IMR-90 (cell line): ENCODE measurements around the gene YPEL2. TPM values are rescaled to one million over a fixed set of nuclear protein-coding genes. Genes with fewer than 3 reads are reported as not detected.
A peak's percentile ranks its signal among the peaks of the same experiment; 100 is the strongest.

Source experiments
- ATAC-seq: fragments of 200-7000 bp; cut with Tn5 transposase; 2 replicates; pipeline ENCODE4 v1.9.1; 2020; ENCODE audit warnings: low read depth, mild to moderate bottlenecking, moderate library complexity
- BruUV-seq: library from RNA; stranded (reverse); fragments of 400-500 nt; replicated peaks from 2 replicates; lab custom pipeline; 2021; lab: Mats Ljungman, UMichigan
- CTCF ChIA-PET: fragments of 300-600 bp; formaldehyde crosslinking; extraction: SDS; loops from one replicate; lab custom pipeline; 2021; ENCODE audit warnings: antibody characterized with exemption; lab: Yijun Ruan, JAX
- POLR2A ChIA-PET: fragments of 300-600 bp; sonication (Branson Sonifier 250); formaldehyde crosslinking; loops from one replicate; lab custom pipeline; 2022; ENCODE audit warnings: antibody characterized with exemption; ENCODE audit not compliant: unreplicated experiment; lab: Charles Lee
- DNase-seq: peaks from one replicate; pipeline ENCODE4 v3.0.0; 2013
- H2AFZ ChIP-seq: replicated peaks from 2 replicates; pipeline ENCODE3; 2013; ENCODE audit warnings: low read length, mild to moderate bottlenecking; ENCODE audit not compliant: poor library complexity
- H2AK5ac ChIP-seq: 2 replicates; pipeline ENCODE4 v1.6.1; 2013; ENCODE audit warnings: low read depth, low read length, inconsistent platforms
- H2AK9ac ChIP-seq: replicated peaks from 2 replicates; pipeline ENCODE3; 2013; ENCODE audit warnings: mild to moderate bottlenecking, low read depth, low read length, moderate library complexity; ENCODE audit not compliant: poor library complexity
- H2BK120ac ChIP-seq: 2 replicates; pipeline ENCODE4 v1.6.1; 2013; ENCODE audit warnings: low read depth, low read length, inconsistent platforms
- H2BK15ac ChIP-seq: 3 replicates; pipeline ENCODE4 v1.6.1; 2013; ENCODE audit warnings: low read depth, low read length, inconsistent platforms
- H2BK20ac ChIP-seq: 2 replicates; pipeline ENCODE4 v1.6.1; 2013; ENCODE audit warnings: low read depth, mild to moderate bottlenecking, inconsistent platforms, low read length, moderate library complexity
- H2BK5ac ChIP-seq: 2 replicates; pipeline ENCODE4 v1.6.1; 2013; ENCODE audit warnings: mild to moderate bottlenecking, low read depth, low read length, inconsistent platforms; ENCODE audit not compliant: poor library complexity, severe bottlenecking
- H3K14ac ChIP-seq: replicated peaks from 2 replicates; pipeline ENCODE4 v1.6.1; 2013; ENCODE audit warnings: low read depth, low read length, inconsistent platforms
- H3K18ac ChIP-seq: 2 replicates; pipeline ENCODE4 v1.6.1; 2013; ENCODE audit warnings: low read depth, low read length, control low read depth
- H3K23ac ChIP-seq: 2 replicates; pipeline ENCODE4 v1.6.1; 2013; ENCODE audit warnings: low read depth, low read length, inconsistent platforms
- H3K27ac ChIP-seq: 2 replicates; pipeline ENCODE4 v1.5.1; 2013; ENCODE audit warnings: mild to moderate bottlenecking, control low read depth, low read length; ENCODE audit not compliant: insufficient read depth
- H3K27me3 ChIP-seq: 2 replicates; pipeline ENCODE4 v1.6.1; 2013; ENCODE audit warnings: low read length; ENCODE audit not compliant: control insufficient read depth, insufficient read depth
- H3K36me3 ChIP-seq: 2 replicates; pipeline ENCODE4 v1.6.1; 2013; ENCODE audit warnings: low read length, mixed read lengths; ENCODE audit not compliant: control insufficient read depth, insufficient read depth
- H3K4ac ChIP-seq: 2 replicates; pipeline ENCODE4 v1.6.1; 2013; ENCODE audit warnings: low read depth, low read length, inconsistent platforms
- H3K4me1 ChIP-seq: 2 replicates; pipeline ENCODE4 v1.6.1; 2013; ENCODE audit warnings: low read length, mixed read lengths; ENCODE audit not compliant: control insufficient read depth, insufficient read depth
- H3K4me2 ChIP-seq: 2 replicates; pipeline ENCODE4 v1.6.1; 2013; ENCODE audit warnings: low read depth, mild to moderate bottlenecking, control low read depth, low read length, moderate library complexity
- H3K4me3 ChIP-seq: 2 replicates; pipeline ENCODE4 v1.5.1; 2013; ENCODE audit warnings: low read depth, mild to moderate bottlenecking, control low read depth, low read length, moderate library complexity; ENCODE audit not compliant: insufficient read depth
- H3K56ac ChIP-seq: 2 replicates; pipeline ENCODE4 v1.6.1; 2013; ENCODE audit warnings: low read length, inconsistent platforms; ENCODE audit not compliant: insufficient read depth; ENCODE audit errors: extremely low read depth
- H3K79me1 ChIP-seq, 2 experiments: 2 replicates each; pipeline ENCODE4 v1.6.1; 2013; ENCODE audit warnings: low read length in 2 of 2, inconsistent platforms in 1 of 2, low read depth in 1 of 2
- H3K9ac ChIP-seq: 2 replicates; pipeline ENCODE4 v1.6.1; 2013; ENCODE audit warnings: low read depth, low read length, control low read depth
- H3K9me1 ChIP-seq: 2 replicates; pipeline ENCODE4 v1.6.1; 2013; ENCODE audit warnings: low read length, inconsistent platforms; ENCODE audit not compliant: insufficient read depth
- H3K9me3 ChIP-seq: 2 replicates; pipeline ENCODE4 v1.6.1; 2013; ENCODE audit warnings: low read length; ENCODE audit not compliant: control insufficient read depth, insufficient read depth
- H4K20me1 ChIP-seq: 2 replicates; pipeline ENCODE4 v1.6.1; 2013; ENCODE audit warnings: low read length, inconsistent platforms; ENCODE audit not compliant: insufficient read depth
- H4K5ac ChIP-seq: 2 replicates; pipeline ENCODE4 v1.6.1; 2013; ENCODE audit warnings: mild to moderate bottlenecking, low read depth, low read length, control low read depth
- H4K8ac ChIP-seq, 2 experiments: 2 replicates each; pipeline ENCODE4 v1.6.1; 2013; ENCODE audit warnings: low read depth in 2 of 2, low read length in 2 of 2, control low read depth in 1 of 2, inconsistent platforms in 1 of 2
- H4K91ac ChIP-seq: 2 replicates; pipeline ENCODE4 v1.6.1; 2013; ENCODE audit warnings: low read depth, low read length, inconsistent platforms; ENCODE audit not compliant: insufficient read depth
- BHLHE40 ChIP-seq: fragments of 150-350 bp; IDR thresholded peaks from 2 replicates; pipeline ENCODE4 v1.6.1; 2016; ENCODE audit warnings: mild to moderate bottlenecking, low read depth, low read length
- CEBPB ChIP-seq: IDR thresholded peaks from 2 replicates; pipeline ENCODE4 v1.6.1; 2012; ENCODE audit warnings: low read depth, low read length, improper control_type of control experiment
- CHD1 ChIP-seq: IDR thresholded peaks from 2 replicates; pipeline ENCODE4 v1.6.1; 2012; ENCODE audit warnings: low read depth, low read length, improper control_type of control experiment
- FOS ChIP-seq: fragments of 150-350 bp; IDR thresholded peaks from 2 replicates; pipeline ENCODE4 v1.6.1; 2016; ENCODE audit warnings: low read depth, low read length
- MAFK ChIP-seq: IDR thresholded peaks from 2 replicates; pipeline ENCODE4 v1.6.1; 2012; ENCODE audit warnings: low read depth, low read length, improper control_type of control experiment
- MXI1 ChIP-seq: IDR thresholded peaks from 2 replicates; pipeline ENCODE4 v1.6.1; 2012; ENCODE audit warnings: low read depth, mild to moderate bottlenecking, low read length, moderate library complexity, borderline replicate concordance
- NFE2L2 ChIP-seq: fragments of 150-350 bp; IDR thresholded peaks from 2 replicates; pipeline ENCODE4 v1.6.1; 2016; ENCODE audit warnings: low read depth, mild to moderate bottlenecking, low read length
- POLR2A ChIP-seq: IDR thresholded peaks from 2 replicates; pipeline ENCODE4 v1.6.1; 2012; ENCODE audit warnings: mild to moderate bottlenecking, low read depth, low read length
- RAD21 ChIP-seq: IDR thresholded peaks from 2 replicates; pipeline ENCODE4 v1.6.1; 2012; ENCODE audit warnings: low read length, improper control_type of control experiment
- RCOR1 ChIP-seq: IDR thresholded peaks from 2 replicates; pipeline ENCODE4 v1.6.1; 2012; ENCODE audit warnings: mild to moderate bottlenecking, low read length, improper control_type of control experiment; ENCODE audit not compliant: insufficient replicate concordance
- RFX5 ChIP-seq: IDR thresholded peaks from 2 replicates; pipeline ENCODE4 v1.8.0; 2012; ENCODE audit warnings: low read depth, mild to moderate bottlenecking, low read length, moderate library complexity
- SMC3 ChIP-seq: fragments of 150-350 bp; IDR thresholded peaks from 2 replicates; pipeline ENCODE4 v1.6.1; 2016; ENCODE audit warnings: low read depth, mild to moderate bottlenecking, antibody characterized with exemption, low read length, moderate library complexity
- WGBS, 2 experiments: methylation state at CpG; one replicate each; pipeline versions ENCODE4 v1.1.5 to v1.1.7; 2013; ENCODE audit warnings: missing lambda C conversion rate in 2 of 2; ENCODE audit not compliant: insufficient read length in 1 of 2; ENCODE audit errors: extremely low coverage in 2 of 2; 5-methylcytosine and 5-hydroxymethylcytosine counted together
- dilution Hi-C: fragments of 300-500 bp; cut with HindIII; formaldehyde crosslinking; loops from one replicate; pipeline ENCODE4 v1.14.3; 2018; ENCODE audit warnings: low sequenced_read_pairs; ENCODE audit not compliant: unreplicated experiment
- in situ Hi-C: fragments of 300-500 bp; cut with MboI; formaldehyde crosslinking; loops from 3 replicates; pipeline ENCODE4 v1.14.3; 2019; ENCODE audit warnings: low sequenced_read_pairs, inconsistent platforms, mixed read lengths
- intact Hi-C: fragments of 100-400 bp; cut with micrococcal nuclease; formaldehyde crosslinking; loops from 2 replicates; pipeline ENCODE4 v1.10.0; 2022
- polyA plus RNA-seq, 3 experiments: library from polyadenylated mRNA; depleted of rRNA; stranded (reverse); fragments of >200 nt; gene quantifications; 2 replicates each; pipeline ENCODE4 v1.2.3, GENCODE V29; 2012; ENCODE audit warnings: low replicate concordance in 1 of 3
- total RNA-seq: library from RNA; depleted of rRNA; stranded (reverse); fragments of >200 nt; gene quantifications from 2 replicates; pipeline ENCODE4 v1.2.3, GENCODE V29; 2012
- TF ChIP-seq, protein P1 (sequence below): fragments of 150-350 bp; IDR thresholded peaks from 2 replicates; pipeline ENCODE4 v1.6.1; 2017; ENCODE audit warnings: mild to moderate bottlenecking, antibody characterized with exemption, low read length, low read depth
- TF ChIP-seq, protein P2 (sequence below): fragments of 150-350 bp; IDR thresholded peaks from 2 replicates; pipeline ENCODE4 v1.6.1; 2016; ENCODE audit warnings: low read depth, mild to moderate bottlenecking, low read length, moderate library complexity, borderline replicate concordance
- TF ChIP-seq, protein P3 (sequence below): conservative IDR thresholded peaks from 2 replicates; pipeline ENCODE4 v1.5.1; 2012; ENCODE audit warnings: mild to moderate bottlenecking, low read depth, low read length, improper control_type of control experiment

Gene YPEL2
- total and polyA plus RNA-seq, 2 of the 4 experiments (the other 2 are of a cell fraction), result 2.3 to 3.4 TPM

DNA sequence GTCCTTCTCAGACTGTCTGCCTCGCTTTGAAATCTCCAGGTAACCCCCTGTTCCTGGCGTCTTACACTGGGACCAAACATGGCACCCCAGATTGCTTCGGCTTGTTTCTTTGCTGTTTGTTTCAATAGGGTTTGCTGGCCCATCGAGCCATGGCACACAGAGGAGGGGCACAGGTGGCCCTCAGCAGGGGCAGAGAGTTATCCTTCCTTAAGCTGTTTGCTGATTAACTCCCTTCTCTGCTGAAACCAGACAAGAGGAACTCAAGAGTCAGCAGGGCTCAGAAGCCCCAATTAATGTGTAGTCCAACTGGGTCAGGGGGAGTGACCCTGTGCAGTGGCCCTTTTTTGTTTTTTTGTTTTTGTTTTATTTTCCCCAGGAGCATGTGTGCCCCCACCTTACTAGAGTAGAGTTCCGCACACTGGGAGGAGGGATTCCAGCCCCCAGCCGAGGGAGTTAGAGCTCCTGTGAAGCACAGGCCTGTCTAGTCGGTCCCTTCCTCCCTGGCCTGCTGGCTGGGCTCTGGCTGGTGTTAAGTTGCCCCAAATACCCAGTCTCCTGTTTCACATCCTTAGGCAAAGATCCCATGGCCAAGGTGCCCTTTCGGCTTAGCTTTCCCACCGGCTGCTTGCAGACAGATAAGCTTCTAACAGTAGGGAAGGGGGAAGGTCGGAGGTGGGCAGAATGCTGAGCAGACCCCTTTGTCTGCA is 39.3 kb downstream of the YPEL2 start:
- ChIA-PET CTCF (no interaction called here), POLR2A (no interaction called here)
- H2BK5ac ChIP-seq, result no peak overlapping the region
- H4K91ac ChIP-seq, result no peak overlapping the region
- intact Hi-C loops, result loop anchor here (5.0 kb wide), 1 partner anchor 52 kb away; no protein-coding TSS in a partner anchor
- H3K23ac ChIP-seq, result no peak overlapping the region
- no peak overlapping the region for H2BK120ac ChIP-seq
- H2AFZ ChIP-seq, result peak overlapping the region; percentile 11
- no peak overlapping the region for H3K4ac ChIP-seq
- peak overlapping the region in 1 of 2 experiments; percentile 70; a peak in 1 of 4 replicates for H4K8ac ChIP-seq
- peak overlapping the region; percentile 48; the same call in 1 of the 2 replicates for H2AK5ac ChIP-seq
- H2BK20ac ChIP-seq, result no peak overlapping the region
- no peak overlapping the region for H3K4me3 ChIP-seq
- no peak overlapping the region for H4K5ac ChIP-seq
- H2BK15ac ChIP-seq, result no peak overlapping the region
- no peak overlapping the region for H3K27ac ChIP-seq
- H3K9ac ChIP-seq, result no peak overlapping the region
- H3K18ac ChIP-seq, result no peak overlapping the region
- no TSS peak for BruUV-seq
- no peak overlapping the region for H3K56ac ChIP-seq
- H3K14ac ChIP-seq, result no peak overlapping the region
- in situ Hi-C loops, result no loop called here
- H3K27me3 ChIP-seq, result no peaks in the 10 kb centered on the region
- WGBS, 2 experiments, result 69% methylated on average over 2 of the region's 10 CpGs; no CpG with 5 or more reads in 1 of the 2 experiments
- no peaks in the 10 kb centered on the region for H3K36me3 ChIP-seq
- no peaks in the 10 kb centered on the region for H4K20me1 ChIP-seq
- H3K4me1 ChIP-seq, result peaks cover 32% of the 10 kb centered on the region
- H3K79me1 ChIP-seq, result peaks cover 0 to 5% of the 10 kb centered on the region in 2 experiments; a peak in 1 of 4 replicates
- ATAC-seq, result no peak
- H2AK9ac ChIP-seq, result no peak overlapping the region
- no peak for DNase-seq
- dilution Hi-C loops, result no loop called here
- H3K4me2 ChIP-seq, result no peak overlapping the region
- H3K9me1 ChIP-seq, result peaks cover 3% of the 10 kb centered on the region
- H3K9me3 ChIP-seq, result no peaks in the 10 kb centered on the region
- no peak for TF ChIP-seq RCOR1
- no peak for TF ChIP-seq NFE2L2
- TF ChIP-seq RFX5, result no peak
- no peak for TF ChIP-seq MAFK
- TF ChIP-seq, protein P1, sequence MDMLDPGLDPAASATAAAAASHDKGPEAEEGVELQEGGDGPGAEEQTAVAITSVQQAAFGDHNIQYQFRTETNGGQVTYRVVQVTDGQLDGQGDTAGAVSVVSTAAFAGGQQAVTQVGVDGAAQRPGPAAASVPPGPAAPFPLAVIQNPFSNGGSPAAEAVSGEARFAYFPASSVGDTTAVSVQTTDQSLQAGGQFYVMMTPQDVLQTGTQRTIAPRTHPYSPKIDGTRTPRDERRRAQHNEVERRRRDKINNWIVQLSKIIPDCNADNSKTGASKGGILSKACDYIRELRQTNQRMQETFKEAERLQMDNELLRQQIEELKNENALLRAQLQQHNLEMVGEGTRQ, result no peak
- no peak for TF ChIP-seq FOS
- no peak for TF ChIP-seq SMC3
- no peak for TF ChIP-seq CEBPB
- no peak for TF ChIP-seq BHLHE40
- TF ChIP-seq POLR2A, result no peak
- TF ChIP-seq MXI1, result no peak
- no peak for TF ChIP-seq RAD21
- TF ChIP-seq, protein P2, sequence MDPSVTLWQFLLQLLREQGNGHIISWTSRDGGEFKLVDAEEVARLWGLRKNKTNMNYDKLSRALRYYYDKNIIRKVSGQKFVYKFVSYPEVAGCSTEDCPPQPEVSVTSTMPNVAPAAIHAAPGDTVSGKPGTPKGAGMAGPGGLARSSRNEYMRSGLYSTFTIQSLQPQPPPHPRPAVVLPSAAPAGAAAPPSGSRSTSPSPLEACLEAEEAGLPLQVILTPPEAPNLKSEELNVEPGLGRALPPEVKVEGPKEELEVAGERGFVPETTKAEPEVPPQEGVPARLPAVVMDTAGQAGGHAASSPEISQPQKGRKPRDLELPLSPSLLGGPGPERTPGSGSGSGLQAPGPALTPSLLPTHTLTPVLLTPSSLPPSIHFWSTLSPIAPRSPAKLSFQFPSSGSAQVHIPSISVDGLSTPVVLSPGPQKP, result no peak
- TF ChIP-seq, protein P3, sequence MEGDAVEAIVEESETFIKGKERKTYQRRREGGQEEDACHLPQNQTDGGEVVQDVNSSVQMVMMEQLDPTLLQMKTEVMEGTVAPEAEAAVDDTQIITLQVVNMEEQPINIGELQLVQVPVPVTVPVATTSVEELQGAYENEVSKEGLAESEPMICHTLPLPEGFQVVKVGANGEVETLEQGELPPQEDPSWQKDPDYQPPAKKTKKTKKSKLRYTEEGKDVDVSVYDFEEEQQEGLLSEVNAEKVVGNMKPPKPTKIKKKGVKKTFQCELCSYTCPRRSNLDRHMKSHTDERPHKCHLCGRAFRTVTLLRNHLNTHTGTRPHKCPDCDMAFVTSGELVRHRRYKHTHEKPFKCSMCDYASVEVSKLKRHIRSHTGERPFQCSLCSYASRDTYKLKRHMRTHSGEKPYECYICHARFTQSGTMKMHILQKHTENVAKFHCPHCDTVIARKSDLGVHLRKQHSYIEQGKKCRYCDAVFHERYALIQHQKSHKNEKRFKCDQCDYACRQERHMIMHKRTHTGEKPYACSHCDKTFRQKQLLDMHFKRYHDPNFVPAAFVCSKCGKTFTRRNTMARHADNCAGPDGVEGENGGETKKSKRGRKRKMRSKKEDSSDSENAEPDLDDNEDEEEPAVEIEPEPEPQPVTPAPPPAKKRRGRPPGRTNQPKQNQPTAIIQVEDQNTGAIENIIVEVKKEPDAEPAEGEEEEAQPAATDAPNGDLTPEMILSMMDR, result no peak
- no peak for TF ChIP-seq CHD1
